ENCODE measurements around the gene ZNF398.

ZNF398 gene, protein sequence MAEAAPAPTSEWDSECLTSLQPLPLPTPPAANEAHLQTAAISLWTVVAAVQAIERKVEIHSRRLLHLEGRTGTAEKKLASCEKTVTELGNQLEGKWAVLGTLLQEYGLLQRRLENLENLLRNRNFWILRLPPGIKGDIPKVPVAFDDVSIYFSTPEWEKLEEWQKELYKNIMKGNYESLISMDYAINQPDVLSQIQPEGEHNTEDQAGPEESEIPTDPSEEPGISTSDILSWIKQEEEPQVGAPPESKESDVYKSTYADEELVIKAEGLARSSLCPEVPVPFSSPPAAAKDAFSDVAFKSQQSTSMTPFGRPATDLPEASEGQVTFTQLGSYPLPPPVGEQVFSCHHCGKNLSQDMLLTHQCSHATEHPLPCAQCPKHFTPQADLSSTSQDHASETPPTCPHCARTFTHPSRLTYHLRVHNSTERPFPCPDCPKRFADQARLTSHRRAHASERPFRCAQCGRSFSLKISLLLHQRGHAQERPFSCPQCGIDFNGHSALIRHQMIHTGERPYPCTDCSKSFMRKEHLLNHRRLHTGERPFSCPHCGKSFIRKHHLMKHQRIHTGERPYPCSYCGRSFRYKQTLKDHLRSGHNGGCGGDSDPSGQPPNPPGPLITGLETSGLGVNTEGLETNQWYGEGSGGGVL

DNA sequence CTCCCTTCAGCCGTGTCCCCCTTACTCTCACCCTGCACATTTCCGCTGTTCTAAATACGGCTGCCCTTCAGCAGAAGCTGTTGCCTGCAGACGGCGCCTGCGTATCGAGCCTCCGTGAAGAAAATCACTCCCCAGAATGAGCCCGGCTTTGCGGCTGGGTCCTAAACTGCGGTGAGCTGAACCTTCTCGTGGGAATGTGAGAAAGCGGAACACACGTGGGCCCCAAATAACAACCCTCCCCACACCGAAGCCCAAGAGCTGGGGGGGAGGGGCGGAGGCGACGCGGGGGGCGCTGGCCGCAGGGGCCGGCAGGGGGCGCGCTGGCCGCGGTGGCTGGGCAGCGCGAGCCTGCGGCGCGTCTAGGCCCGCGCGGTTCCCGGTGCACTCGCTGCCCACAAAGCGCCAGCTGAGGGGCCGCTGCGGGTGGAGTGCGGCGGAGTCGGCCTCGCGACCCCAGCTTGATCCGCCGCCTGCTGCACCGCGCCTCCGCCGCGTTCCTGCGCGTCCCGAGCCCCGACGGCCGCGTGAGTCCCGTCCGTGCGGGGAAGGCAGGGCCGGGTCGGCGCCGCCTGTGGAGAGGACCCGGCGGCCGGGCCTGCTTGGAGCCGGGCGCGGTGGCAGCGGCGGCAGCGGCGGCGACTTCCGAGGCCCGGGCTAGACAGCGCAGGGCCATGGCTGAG, at the start of gene ZNF398:
Gene ZNF398 (plus strand): TSS at position 382 of the 680 bp plus-strand sequence. CDS start 290 bp downstream, at position 672.
- Mint-ChIP-seq H3K9me3 (no peaks in the 10 kb centered on the region), H3K27ac (peak within 1 kb of the TSS; percentile 95), H3K4me3 (peak within 1 kb of the TSS; percentile 92), H3K4me1 (ENCODE audit: low read depth) (peaks cover 40% of the 10 kb centered on the region), H3K36me3 (ENCODE audit: low read depth) (peaks cover 15% of the 10 kb centered on the region), H3K27me3 (no peaks in the 10 kb centered on the region)

DNA sequence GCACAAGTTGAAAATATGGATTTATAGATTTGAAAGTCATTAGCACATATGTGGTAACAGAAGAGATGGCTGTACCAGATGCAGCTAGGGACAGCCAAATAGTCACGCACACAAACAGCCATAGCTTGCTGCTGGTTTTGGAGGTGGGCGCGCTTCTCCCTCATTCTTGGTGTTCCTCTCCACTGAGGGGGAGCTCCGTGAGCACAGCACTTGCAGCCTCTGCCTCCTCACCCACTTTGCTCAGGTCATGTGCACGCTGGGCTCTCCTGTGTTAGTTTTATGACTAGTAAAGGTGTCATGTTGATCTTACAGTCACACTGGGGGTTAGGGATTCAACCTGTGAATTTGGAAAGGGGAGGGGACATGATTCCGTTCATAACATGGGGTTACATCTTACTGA, 48.2 kb upstream of the ZNF398 start:
- Mint-ChIP-seq H3K36me3 (ENCODE audit: low read depth) (no peaks in the 10 kb centered on the region), H3K27me3 (no peaks in the 10 kb centered on the region), H3K27ac (no peak overlapping the region)

DNA sequence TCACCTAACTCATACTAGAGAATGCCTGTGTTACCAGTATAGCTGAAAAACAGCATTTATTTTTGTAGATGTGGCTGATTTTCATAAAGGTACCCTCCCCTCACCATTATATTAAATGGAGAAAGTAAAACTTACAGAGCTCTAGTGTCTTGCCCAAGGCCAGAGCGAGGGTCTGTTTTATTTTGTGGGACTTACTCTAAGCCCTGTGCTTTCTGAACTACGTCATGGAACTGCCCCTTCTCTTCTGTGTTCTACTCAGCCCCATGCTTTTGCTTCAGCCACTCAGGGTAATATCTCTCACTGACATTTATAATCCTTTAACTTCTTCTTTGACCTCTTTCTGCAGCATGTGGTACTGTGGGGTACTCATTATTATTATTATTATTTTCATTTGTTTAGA, 46.4 kb upstream of the ZNF398 start:
- H3K4me1 Mint-ChIP-seq (ENCODE audit: low read depth), result no peaks in the 10 kb centered on the region
- no peaks in the 10 kb centered on the region for H3K9me3 Mint-ChIP-seq
- no peaks in the 10 kb centered on the region for H3K27me3 Mint-ChIP-seq
- H3K36me3 Mint-ChIP-seq (ENCODE audit: low read depth), result no peaks in the 10 kb centered on the region
- H3K27ac Mint-ChIP-seq, result peak overlapping the region; percentile 10
- H3K4me3 Mint-ChIP-seq, result no peak overlapping the region

More for the DNA sequence above, 48.2 kb upstream of the ZNF398 start:
- no peak overlapping the region for H3K4me3 Mint-ChIP-seq
- H3K4me1 Mint-ChIP-seq (ENCODE audit: low read depth), result no peaks in the 10 kb centered on the region
- no peaks in the 10 kb centered on the region for H3K9me3 Mint-ChIP-seq

DNA sequence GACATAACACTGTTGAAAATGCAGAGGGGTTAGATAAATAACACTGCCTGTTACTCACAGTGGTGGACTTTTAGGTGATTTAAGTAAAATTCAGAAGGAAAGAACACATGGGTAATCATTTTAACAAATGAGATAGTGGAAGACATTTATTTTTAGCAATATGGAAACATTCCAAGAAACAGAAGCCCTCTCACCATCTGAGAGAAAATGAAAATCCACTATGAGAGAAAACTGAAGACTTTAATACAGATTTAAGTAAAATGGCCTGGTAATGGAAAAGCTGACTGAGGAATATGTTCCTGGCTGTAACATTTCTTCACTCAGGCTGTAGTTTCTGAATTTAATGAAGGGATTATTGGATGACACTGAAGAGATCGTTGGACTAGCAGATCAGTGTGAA, 44.6 kb upstream of the ZNF398 start:
- no peaks in the 10 kb centered on the region for H3K4me1 Mint-ChIP-seq (ENCODE audit: low read depth)
- H3K9me3 Mint-ChIP-seq, result no peaks in the 10 kb centered on the region
- no peaks in the 10 kb centered on the region for H3K36me3 Mint-ChIP-seq (ENCODE audit: low read depth)
- no peak overlapping the region for H3K27ac Mint-ChIP-seq
- no peaks in the 10 kb centered on the region for H3K27me3 Mint-ChIP-seq
- H3K4me3 Mint-ChIP-seq, result no peak overlapping the region

DNA sequence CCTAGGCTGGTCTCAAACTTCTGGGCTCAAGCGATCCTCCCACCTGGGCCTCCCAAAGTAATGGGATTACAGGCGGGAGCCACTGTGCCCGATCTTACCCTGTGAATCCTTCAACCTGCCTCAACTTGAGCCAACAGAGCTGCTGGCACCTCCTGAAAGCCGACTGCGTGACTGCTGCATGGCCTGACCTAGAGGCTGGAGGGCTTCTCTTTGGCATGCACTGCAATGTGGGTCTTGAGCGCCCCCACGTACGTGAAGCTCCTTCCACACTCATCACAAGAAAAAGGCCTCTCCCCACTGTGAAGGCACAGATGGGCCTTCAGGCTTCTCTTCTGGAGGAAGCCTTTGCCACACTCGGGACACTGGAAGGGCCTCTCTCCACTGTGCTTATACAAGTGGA, 43.8 kb upstream of the ZNF398 start:
- no peak overlapping the region for H3K27ac Mint-ChIP-seq

DNA sequence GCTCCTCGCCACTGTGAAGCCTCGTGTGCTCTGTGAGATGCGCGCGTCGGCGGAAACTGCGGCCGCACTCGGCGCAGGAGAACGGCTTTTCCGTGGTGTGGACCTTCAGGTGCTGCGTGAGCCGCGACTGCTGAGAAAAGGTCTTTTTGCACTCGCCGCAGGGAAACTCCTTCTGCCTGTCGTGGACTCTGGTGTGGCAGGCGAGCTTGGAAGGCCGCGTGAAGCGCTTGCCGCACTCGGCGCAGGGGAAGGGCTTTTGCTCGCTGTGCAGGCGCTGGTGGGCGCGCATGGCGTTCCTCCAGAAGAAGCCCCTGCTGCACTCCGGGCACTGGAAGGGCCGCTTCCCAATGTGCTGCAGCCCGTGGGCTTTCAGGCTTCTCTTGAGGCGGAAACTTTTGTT, 43.0 kb upstream of the ZNF398 start:
- no peaks in the 10 kb centered on the region for H3K9me3 Mint-ChIP-seq

More for the DNA sequence above, 43.8 kb upstream of the ZNF398 start:
- no peaks in the 10 kb centered on the region for H3K4me1 Mint-ChIP-seq (ENCODE audit: low read depth)
- no peaks in the 10 kb centered on the region for H3K27me3 Mint-ChIP-seq
- no peak overlapping the region for H3K4me3 Mint-ChIP-seq
- H3K9me3 Mint-ChIP-seq, result no peaks in the 10 kb centered on the region
- H3K36me3 Mint-ChIP-seq (ENCODE audit: low read depth), result no peaks in the 10 kb centered on the region

DNA sequence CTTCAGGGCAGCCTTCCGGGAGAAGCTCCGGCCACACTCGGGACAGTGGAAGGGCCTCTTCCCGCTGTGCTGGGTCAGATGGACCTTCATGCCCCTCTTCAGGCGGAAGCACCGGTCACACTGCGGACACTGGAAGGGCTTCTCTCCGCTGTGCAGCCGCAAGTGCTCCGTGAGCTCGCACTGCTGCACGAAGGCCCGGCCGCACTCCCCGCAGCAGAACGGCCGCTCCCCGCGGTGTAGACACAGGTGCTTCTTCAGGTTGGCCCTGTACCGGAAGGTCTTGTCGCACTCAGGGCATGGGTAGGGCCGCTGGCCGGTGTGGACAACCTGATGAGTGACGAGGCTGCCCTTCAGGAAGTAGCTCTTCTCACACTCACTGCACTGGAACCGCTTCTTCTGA, 42.5 kb upstream of the ZNF398 start:
- Mint-ChIP-seq H3K36me3 (ENCODE audit: low read depth) (no peaks in the 10 kb centered on the region), H3K4me1 (ENCODE audit: low read depth) (no peaks in the 10 kb centered on the region), H3K27me3 (no peaks in the 10 kb centered on the region), H3K4me3 (no peak overlapping the region), H3K9me3 (no peaks in the 10 kb centered on the region), H3K27ac (no peak overlapping the region)

More for the DNA sequence above, 43.0 kb upstream of the ZNF398 start:
- Mint-ChIP-seq H3K27ac (no peak overlapping the region), H3K4me3 (no peak overlapping the region), H3K27me3 (no peaks in the 10 kb centered on the region), H3K4me1 (ENCODE audit: low read depth) (no peaks in the 10 kb centered on the region), H3K36me3 (ENCODE audit: low read depth) (no peaks in the 10 kb centered on the region)

DNA sequence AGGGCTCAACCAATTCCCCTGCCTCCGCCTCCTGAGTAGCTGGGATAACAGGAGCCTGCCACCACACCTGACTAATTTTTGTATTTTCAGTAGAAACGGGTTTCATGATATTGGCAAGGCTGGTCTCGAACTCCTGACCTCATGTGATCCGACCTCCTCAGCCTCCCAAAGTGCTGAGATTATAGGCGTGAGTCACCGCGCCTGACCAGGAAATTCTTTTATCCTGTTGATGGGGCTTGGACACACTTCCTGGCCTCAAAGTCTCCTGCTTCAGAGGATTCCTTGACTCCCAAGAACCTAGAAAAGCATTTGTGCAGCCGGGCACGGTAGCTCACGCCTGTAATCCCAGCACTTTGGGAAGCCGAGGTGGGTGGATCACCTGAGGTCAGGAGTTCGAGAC, 37.3 kb upstream of the ZNF398 start:
- no peak overlapping the region for H3K4me3 Mint-ChIP-seq
- no peaks in the 10 kb centered on the region for H3K27me3 Mint-ChIP-seq
- no peaks in the 10 kb centered on the region for H3K36me3 Mint-ChIP-seq (ENCODE audit: low read depth)
- no peaks in the 10 kb centered on the region for H3K9me3 Mint-ChIP-seq
- no peaks in the 10 kb centered on the region for H3K4me1 Mint-ChIP-seq (ENCODE audit: low read depth)
- no peak overlapping the region for H3K27ac Mint-ChIP-seq

DNA sequence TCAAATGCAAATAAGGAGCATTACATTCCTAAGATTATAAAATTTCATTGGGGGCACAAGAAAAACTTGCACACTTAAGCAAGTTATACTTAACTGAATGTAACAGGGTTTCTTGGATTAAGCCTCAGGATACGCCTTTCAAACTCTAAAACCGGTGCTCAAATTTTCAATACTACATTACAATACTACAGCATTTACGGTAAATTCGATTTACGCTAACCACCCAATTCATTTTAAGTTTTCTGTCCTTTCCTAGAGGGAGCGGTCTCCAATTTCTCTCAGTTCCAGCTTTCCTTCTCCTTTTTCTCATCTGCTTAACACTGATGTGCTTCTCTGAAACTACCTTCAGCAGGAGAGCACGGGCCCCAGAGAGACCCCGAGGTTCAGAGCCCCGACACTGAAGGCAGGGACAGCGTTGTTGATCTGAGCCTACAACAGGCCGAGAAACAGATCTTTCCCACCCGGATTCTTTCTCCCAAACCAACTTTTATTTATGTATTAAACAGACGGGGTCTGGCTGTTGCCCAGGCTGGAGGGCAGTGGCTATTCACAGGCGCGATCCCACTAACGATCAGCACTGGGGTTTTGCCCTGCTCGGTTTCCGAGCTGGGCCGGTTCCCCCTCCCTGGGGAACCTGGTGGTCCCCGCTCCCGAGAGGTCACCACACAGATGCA, 21.9 kb upstream of the ZNF398 start:
- peaks cover 18% of the 10 kb centered on the region for H3K4me1 Mint-ChIP-seq (ENCODE audit: low read depth)
- no peaks in the 10 kb centered on the region for H3K27me3 Mint-ChIP-seq
- H3K9me3 Mint-ChIP-seq, result no peaks in the 10 kb centered on the region
- H3K36me3 Mint-ChIP-seq (ENCODE audit: low read depth), result peaks cover 25% of the 10 kb centered on the region
- H3K27ac Mint-ChIP-seq, result peak overlapping the region; percentile 100
- peak overlapping the region; percentile 98 for H3K4me3 Mint-ChIP-seq

DNA sequence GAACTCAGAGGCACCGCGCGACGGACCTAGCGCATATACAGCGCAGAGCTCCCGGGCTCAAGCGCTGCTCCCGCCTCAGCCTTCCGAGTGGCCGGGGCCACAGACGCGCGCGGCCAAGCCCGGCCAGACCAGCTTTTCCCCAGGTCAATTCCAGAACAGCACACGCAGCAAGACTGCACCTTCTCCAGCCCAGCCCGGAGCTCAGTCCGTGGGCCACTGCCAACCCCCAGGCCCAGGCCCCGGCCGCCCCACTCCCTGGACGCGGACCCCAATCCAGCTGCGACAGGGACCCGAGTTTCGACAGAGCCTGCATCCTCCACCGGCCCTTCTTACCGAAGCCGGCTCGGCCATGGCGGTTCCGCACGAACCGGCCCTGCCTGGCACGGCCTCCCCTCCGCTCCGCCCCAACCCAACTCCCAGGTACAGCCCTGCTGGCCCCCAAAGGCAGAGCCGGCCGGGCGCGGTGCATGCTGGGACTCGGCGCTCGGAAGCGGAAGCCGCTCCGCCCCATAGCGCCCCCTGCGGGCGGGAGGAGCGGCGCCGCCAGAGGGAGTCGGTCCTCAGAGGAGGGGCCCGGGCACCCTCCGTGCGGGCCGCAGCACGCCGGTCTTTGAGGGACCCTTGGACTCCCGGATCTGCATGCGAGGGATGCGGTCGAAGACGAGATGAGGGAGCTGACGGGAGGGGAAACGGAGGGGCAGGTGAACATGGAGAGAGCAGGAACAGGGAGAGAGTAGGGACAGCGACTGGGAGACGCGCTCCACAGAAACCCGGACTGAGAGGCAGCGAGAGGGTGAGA, 21.2 kb upstream of the ZNF398 start, which contains the start of gene ZNF425:
Gene ZNF425 (minus strand): TSS at position 462 of the 799 bp plus-strand sequence. CDS start 111 bp downstream, at position 351.
- peaks cover 5% of the 10 kb centered on the region for H3K9me3 Mint-ChIP-seq
- H3K4me1 Mint-ChIP-seq (ENCODE audit: low read depth), result peaks cover 18% of the 10 kb centered on the region
- peak within 1 kb of the TSS; percentile 100 for H3K27ac Mint-ChIP-seq
- peak within 1 kb of the TSS; percentile 98 for H3K4me3 Mint-ChIP-seq
- no peaks in the 10 kb centered on the region for H3K27me3 Mint-ChIP-seq
- peaks cover 32% of the 10 kb centered on the region for H3K36me3 Mint-ChIP-seq (ENCODE audit: low read depth)

DNA sequence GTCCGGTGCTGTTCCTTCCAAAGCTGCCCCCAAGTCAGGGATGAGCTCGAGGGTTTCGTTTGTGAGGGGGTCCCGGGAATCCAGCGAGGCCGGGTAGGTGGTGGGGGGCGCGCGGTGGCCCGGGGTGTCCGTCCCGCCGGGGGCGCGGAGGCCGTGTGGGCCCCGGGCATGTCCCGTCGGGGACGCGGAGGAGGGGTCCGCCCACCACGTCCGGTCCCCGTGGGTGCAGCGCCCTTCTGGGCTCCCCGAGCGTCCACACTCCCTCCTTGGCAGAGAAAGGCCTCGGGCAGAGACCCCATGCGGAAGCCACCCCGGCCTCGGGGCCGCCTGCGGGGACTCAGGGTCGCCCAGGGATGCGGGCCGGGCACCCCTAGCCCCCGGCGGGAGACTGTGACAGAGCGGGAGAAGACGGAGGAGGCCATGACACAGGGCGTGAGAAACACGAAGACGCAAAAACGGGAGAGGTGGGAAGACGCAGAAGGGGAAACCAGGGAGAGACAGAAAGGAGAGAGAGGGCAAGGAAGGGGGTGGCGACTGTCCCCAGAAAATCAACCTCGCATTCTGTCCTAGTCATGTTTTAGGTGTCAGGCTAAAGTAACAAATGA, 20.5 kb upstream of the ZNF398 start:
- peak overlapping the region; percentile 100 for H3K27ac Mint-ChIP-seq
- H3K36me3 Mint-ChIP-seq (ENCODE audit: low read depth), result peaks cover 39% of the 10 kb centered on the region
- peaks cover 18% of the 10 kb centered on the region for H3K4me1 Mint-ChIP-seq (ENCODE audit: low read depth)
- H3K9me3 Mint-ChIP-seq, result peaks cover 5% of the 10 kb centered on the region
- H3K4me3 Mint-ChIP-seq, result peak overlapping the region; percentile 98
- H3K27me3 Mint-ChIP-seq, result no peaks in the 10 kb centered on the region

DNA sequence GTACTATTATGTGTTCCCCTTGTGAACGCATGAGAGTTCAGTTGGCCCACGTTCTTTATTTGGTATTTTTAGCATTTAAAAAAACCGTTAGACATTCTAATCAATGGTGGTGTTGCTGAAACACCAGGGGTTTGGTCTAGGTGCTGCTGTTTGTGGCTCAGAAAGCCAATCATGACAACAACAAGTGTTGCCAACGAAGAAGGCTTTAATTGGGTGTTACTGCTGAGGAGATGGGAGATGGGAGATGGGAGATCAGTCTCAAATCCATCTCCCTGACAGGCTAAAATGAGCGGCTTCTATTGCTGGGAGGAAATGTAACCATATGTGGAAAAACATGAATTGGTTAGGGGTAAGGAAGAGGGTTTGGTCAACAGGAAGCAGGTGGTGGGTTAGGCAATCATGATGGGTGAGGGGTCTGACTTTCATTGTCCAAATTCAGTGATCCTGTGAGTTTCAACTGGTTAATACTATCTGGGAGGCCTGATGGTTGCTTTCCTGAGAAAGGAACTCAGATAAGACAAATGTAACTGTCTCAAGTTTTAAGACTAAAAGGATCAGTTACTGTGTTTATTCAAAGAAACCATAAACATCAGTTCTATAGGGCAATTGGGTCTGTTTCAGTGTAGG, 16.6 kb upstream of the ZNF398 start:
- Mint-ChIP-seq H3K4me3 (no peak overlapping the region), H3K9me3 (peaks cover 5% of the 10 kb centered on the region), H3K36me3 (ENCODE audit: low read depth) (peaks cover 54% of the 10 kb centered on the region), H3K27ac (no peak overlapping the region), H3K4me1 (ENCODE audit: low read depth) (peaks cover 10% of the 10 kb centered on the region), H3K27me3 (no peaks in the 10 kb centered on the region)

DNA sequence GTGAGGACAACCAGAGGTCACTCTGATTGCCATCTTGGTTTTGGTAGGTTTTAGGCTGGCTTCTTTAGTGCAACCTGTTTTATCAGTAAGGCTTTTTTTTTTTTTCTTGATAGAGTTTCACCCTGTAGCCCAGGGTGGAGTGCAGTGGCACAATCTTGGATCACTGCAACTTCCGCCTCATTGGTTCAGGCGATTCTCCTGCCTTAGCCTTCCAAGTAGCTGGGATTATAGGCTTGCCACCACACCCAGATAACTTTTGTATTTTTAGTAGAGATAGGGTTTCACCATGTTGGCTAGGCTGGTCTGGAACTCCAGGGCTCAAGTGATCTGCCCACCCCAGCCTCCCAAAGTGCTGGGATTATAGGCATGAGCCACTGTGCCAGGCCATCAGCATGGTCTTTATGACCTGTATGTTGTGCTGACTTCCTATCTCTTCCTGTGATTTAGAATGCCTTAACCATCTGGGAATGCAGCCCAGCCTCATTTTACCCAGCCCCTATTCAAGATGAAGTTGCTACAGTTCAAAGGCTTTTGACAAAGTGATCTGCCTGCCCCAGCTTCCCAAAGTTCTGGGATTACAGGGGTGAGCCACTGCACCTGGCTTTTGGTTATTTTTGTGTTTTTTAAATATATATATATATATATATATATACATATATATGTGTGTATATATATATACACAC, 14.1 kb upstream of the ZNF398 start:
- H3K27me3 Mint-ChIP-seq, result no peaks in the 10 kb centered on the region
- peaks cover 51% of the 10 kb centered on the region for H3K36me3 Mint-ChIP-seq (ENCODE audit: low read depth)
- no peak overlapping the region for H3K27ac Mint-ChIP-seq
- peaks cover 2% of the 10 kb centered on the region for H3K4me1 Mint-ChIP-seq (ENCODE audit: low read depth)
- no peak overlapping the region for H3K4me3 Mint-ChIP-seq
- H3K9me3 Mint-ChIP-seq, result peaks cover 5% of the 10 kb centered on the region

Measured in stimulated activated naive CD8-positive, alpha-beta T cell treated with anti-CD3 and anti-CD28 coated beads, Interleukin-15, Interleukin-2, amounts not matched to agents 100 ng/mL and 50 ng/mL, for 24 hours (primary cell).